Muscle layer of duodenum (tissue), 2 donors: ENCODE measurements around the gene GABRA4.
A peak's percentile ranks its signal among the peaks of the same experiment; 100 is the strongest.

Experiments
- H3K27ac ChIP-seq: one replicate; pipeline ENCODE4 v1.7.0; 2013; ENCODE audit warnings: mild to moderate bottlenecking, low read length
- H3K27me3 ChIP-seq: one replicate; pipeline ENCODE4 v1.7.0; 2013; ENCODE audit warnings: low read depth, mild to moderate bottlenecking, control low read depth, low read length
- H3K36me3 ChIP-seq, 2 donors: one replicate each; pipeline ENCODE4 v1.7.0; 2013; ENCODE audit warnings: low read length in 2 of 2, control low read depth in 1 of 2, mild to moderate bottlenecking in 1 of 2; ENCODE audit not compliant: insufficient read depth in 2 of 2, control insufficient read depth in 1 of 2
- H3K4me1 ChIP-seq, 2 donors: one replicate each; pipeline ENCODE4 v1.7.0; 2013; ENCODE audit warnings: low read length in 2 of 2, mild to moderate bottlenecking in 2 of 2, control low read depth in 1 of 2, moderate library complexity in 1 of 2; ENCODE audit not compliant: insufficient read depth in 2 of 2, control insufficient read depth in 1 of 2
- H3K4me3 ChIP-seq, 2 donors: one replicate each; pipeline ENCODE4 v1.7.0; 2013; ENCODE audit warnings: low read length in 2 of 2, low read depth in 1 of 2, mild to moderate bottlenecking in 1 of 2
- H3K9me3 ChIP-seq, 2 donors: one replicate each; pipeline ENCODE4 v1.7.0; 2013; ENCODE audit warnings: low read length in 2 of 2, control low read depth in 1 of 2, mild to moderate bottlenecking in 1 of 2; ENCODE audit not compliant: control insufficient read depth in 1 of 2
- donor health status: healthy.

GABRA4 gene

DNA sequence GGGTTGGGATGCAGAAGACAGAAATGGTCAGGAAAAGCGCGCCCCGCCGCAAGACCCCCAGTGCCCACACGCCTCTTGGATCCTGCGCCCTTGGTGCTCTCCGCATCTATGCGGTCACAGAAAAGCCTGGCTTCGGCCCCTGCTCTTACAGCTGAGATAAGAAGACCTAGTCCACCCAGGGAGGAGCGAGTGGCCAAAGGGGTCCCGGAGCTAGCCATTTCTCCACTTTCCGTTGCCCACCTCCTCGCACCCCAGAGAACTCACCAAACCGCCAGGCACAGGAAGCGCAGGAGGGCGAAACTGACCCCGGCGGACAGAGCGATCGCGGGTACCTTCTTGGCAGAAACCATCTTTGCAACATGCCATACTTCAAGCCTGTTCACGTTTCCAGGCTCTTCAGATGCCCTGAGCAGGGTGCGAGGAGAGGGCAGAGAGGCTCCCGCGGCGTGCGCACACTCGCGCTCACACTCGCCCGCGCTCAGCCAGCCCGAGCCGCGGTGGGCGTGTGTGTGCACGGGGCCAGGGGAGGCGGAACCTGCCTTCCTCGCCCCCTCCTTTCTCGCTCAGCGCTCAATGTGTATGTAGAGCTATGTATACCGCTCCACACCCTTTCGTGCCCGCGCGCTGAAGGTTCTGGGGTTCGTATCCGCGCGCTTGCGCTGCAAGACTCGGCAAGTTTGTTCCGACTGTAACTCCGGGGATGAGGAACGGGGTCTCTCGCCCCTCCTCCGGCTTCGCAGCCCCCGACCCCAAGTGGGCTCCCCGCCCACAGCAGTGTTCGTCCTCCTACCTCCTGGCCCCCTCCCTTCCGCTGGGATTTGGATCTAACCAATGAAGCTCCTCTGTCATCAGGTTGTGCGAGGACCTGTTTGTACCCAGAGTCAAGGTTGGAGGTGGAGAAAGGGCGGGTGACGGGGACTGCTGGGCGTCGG, at the start of gene GABRA4:
Gene GABRA4, minus strand, starts transcription at position 507 of the 932 bp plus-strand sequence. Its CDS starts 157 bp downstream, at position 350.
- H3K36me3 ChIP-seq = no peaks in the 10 kb centered on the region
- peaks cover 6% of the 10 kb centered on the region for H3K27me3 ChIP-seq
- no peaks in the 10 kb centered on the region for H3K9me3 ChIP-seq
- H3K4me3 ChIP-seq = peak within 1 kb of the TSS; percentile 47 to 71
- H3K4me1 ChIP-seq = peaks cover 0 to 15% of the 10 kb centered on the region in 2 donors
- H3K27ac ChIP-seq = no peak within 1 kb of the TSS

DNA sequence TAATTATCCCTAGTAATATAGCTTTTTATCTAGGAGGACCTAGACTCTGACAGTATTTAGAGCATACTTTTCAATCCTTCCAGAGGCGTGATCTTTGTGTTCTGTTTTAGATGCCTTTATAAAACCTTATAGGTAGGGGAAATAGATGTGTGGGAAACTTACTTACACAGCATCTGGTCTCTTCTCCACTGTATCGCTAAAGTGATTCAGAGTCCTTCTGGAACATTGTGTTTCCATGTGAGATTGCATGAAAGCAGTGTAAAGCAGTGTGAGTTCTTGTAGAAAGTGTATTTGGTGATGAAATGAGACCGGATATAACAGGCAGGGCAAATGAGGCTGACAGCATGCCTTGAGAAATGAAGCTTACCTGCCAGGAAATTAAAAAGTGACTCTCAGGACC, 47.4 kb upstream of the GABRA4 start:
- no peak overlapping the region for H3K4me3 ChIP-seq
- H3K9me3 ChIP-seq = no peaks in the 10 kb centered on the region
- no peaks in the 10 kb centered on the region for H3K4me1 ChIP-seq
- no peaks in the 10 kb centered on the region for H3K27me3 ChIP-seq
- H3K27ac ChIP-seq = no peak overlapping the region
- no peaks in the 10 kb centered on the region for H3K36me3 ChIP-seq

DNA sequence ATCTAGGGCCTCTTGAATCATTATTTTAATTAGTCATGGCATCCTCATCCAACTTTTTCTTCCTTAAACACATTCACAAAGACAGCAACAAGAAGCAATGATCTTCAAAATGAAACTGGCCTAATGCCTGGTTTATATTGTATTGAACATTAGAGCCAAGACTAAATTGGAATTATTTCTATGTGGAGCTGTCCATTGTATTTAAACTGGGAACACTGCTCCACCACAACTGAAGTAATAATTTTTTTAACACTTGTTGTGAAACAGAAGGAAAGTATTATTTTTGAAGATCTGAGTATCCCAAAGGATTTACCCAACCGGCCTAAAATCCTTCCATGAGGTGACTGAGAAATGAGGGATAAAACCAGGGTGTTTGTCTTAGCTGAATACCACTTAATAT, 44.9 kb upstream of the GABRA4 start:
- H3K9me3 ChIP-seq = no peaks in the 10 kb centered on the region
- no peak overlapping the region for H3K27ac ChIP-seq
- H3K36me3 ChIP-seq = no peaks in the 10 kb centered on the region
- no peaks in the 10 kb centered on the region for H3K27me3 ChIP-seq
- H3K4me3 ChIP-seq = no peak overlapping the region
- no peaks in the 10 kb centered on the region for H3K4me1 ChIP-seq

GRCh38 chr4:47032405-47033106, 39.2 kb upstream of the GABRA4 start:
- H3K27me3 ChIP-seq = peaks cover 13% of the 10 kb centered on the region
- H3K27ac ChIP-seq = no peak overlapping the region

DNA sequence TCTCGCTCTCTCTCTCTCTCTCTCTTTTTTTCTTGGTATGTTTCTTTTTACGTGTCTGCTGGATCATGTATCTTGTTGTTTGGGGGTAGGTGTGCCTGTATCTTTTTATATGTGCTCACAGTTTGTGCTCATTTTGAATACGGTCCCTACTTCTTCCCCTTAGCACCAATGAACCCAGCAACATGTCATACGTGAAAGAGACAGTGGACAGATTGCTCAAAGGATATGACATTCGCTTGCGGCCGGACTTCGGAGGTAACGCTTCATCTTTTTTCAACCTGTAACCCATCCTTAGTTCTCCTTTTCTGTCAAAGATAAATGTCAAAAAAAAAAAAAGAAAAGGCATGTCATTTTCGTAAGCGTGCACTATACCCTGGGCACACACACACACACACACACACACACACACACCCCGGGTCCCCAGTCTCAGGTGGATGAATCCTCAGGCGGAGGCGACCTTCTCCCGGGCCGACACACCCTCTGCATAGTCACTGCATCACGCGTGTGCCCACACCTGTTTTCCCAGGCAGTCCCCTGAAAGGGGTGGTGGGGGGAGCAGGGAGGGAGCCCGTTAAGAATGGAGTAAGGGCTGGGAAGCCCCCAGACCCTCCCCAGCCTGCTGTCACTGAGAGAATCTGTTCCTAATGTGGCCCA, 38.5 kb upstream of the GABRA4 start:
- peak overlapping the region; percentile 66 to 87 for H3K4me3 ChIP-seq
- H3K36me3 ChIP-seq = no peaks in the 10 kb centered on the region
- no peaks in the 10 kb centered on the region for H3K9me3 ChIP-seq
- H3K27ac ChIP-seq = no peak overlapping the region
- peaks cover 13% of the 10 kb centered on the region for H3K27me3 ChIP-seq
- H3K4me1 ChIP-seq = peaks cover 4 to 13% of the 10 kb centered on the region in 2 donors

More at GRCh38 chr4:47032405-47033106, 39.2 kb upstream of the GABRA4 start:
- Histone ChIP-seq H3K4me1 (peaks cover 4 to 13% of the 10 kb centered on the region in 2 donors), H3K36me3 (no peaks in the 10 kb centered on the region), H3K9me3 (no peaks in the 10 kb centered on the region), H3K4me3 (peak overlapping the region; percentile 66 to 87)

DNA sequence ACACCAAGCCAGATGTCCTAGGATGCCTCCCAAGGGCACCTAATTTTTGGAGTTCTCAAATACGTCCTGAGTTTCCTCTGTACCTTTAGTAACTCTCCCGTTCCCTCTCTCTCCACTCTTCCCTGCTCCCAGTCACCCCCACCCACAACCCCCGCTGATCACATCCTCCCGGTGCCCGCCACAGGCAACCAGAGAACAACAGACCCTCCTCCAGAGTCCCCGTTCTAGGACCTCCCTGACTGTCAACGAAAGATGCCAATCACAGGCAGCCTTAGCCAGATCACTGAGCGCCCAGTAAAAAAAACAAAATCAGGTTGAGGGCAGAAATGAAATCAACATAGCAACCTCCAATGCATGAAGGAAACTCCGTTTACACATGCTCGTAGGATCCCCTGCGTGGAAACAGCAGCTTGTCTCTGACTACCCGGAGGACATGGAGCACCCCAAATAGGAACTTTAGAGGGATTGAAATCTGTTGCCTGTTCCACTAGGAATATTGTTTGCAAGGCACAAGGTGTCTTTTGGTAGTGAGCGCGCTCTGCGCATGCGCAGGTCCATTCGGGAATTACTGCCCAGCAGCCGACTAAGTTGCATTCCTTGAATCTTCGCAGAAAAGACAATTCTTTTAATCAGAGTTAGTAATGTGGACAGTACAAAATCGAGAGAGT, 37.8 kb upstream of the GABRA4 start, which contains the start of gene GABRB1:
Gene GABRB1, plus strand, starts transcription at position 557 of the 668 bp plus-strand sequence.
- Histone ChIP-seq H3K27me3 (peaks cover 13% of the 10 kb centered on the region), H3K27ac (no peak within 1 kb of the TSS), H3K9me3 (no peaks in the 10 kb centered on the region), H3K4me3 (peak within 1 kb of the TSS; percentile 66 to 87), H3K36me3 (no peaks in the 10 kb centered on the region), H3K4me1 (peaks cover 4 to 13% of the 10 kb centered on the region in 2 donors)

- H3K27ac ChIP-seq = no peak overlapping the region
- H3K27me3 ChIP-seq = no peaks in the 10 kb centered on the region
- H3K9me3 ChIP-seq = no peaks in the 10 kb centered on the region
- H3K4me3 ChIP-seq = no peak overlapping the region
- H3K4me1 ChIP-seq = no peaks in the 10 kb centered on the region
- H3K36me3 ChIP-seq = no peaks in the 10 kb centered on the region
These were observed 24.1 kb upstream of the GABRA4 start for GRCh38 chr4:47017494-47017893.

GRCh38 chr4:47017081-47017480, 23.7 kb upstream of the GABRA4 start:
- H3K27ac ChIP-seq = no peak overlapping the region
- no peaks in the 10 kb centered on the region for H3K9me3 ChIP-seq

DNA sequence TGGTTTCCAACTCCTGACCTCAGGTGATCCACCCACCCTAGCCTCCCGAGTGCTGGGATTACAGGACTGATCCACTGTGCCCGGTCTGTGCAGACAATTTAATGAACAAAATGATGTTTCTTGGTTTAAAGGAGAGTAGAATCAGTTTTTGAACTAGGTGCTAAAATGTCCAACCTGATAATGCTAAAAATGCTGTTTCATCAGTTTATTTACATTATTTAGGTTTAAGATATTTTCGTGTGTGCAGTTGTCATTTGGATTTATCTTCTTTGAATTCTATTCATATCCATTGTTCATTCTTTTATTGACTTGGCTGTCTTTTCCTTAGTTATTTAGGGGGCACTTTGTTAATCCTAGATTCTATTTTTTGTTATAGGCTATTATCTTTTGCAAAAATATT, 20.0 kb upstream of the GABRA4 start:
- peaks cover 0 to 5% of the 10 kb centered on the region in 2 donors for H3K4me1 ChIP-seq
- H3K4me3 ChIP-seq = no peak overlapping the region
- H3K27me3 ChIP-seq = no peaks in the 10 kb centered on the region
- H3K36me3 ChIP-seq = no peaks in the 10 kb centered on the region
- peaks cover 0 to 3% of the 10 kb centered on the region in 2 donors for H3K9me3 ChIP-seq
- no peak overlapping the region for H3K27ac ChIP-seq

More at GRCh38 chr4:47017081-47017480, 23.7 kb upstream of the GABRA4 start:
- H3K27me3 ChIP-seq = no peaks in the 10 kb centered on the region
- H3K4me1 ChIP-seq = no peaks in the 10 kb centered on the region
- no peaks in the 10 kb centered on the region for H3K36me3 ChIP-seq
- H3K4me3 ChIP-seq = no peak overlapping the region

- H3K36me3 ChIP-seq = no peaks in the 10 kb centered on the region
- H3K4me3 ChIP-seq = no peak overlapping the region
- H3K27me3 ChIP-seq = no peaks in the 10 kb centered on the region
- H3K27ac ChIP-seq = no peak overlapping the region
- H3K4me1 ChIP-seq = peaks cover 0 to 5% of the 10 kb centered on the region in 2 donors
- peaks cover 0 to 3% of the 10 kb centered on the region in 2 donors for H3K9me3 ChIP-seq
These were observed 19.3 kb upstream of the GABRA4 start for GRCh38 chr4:47012676-47013075.
